ENCODE measurements around the gene ZNHIT1.
"Not testable (repeated sequence)": the region's sequence is repeated elsewhere in the genome, so short reads cannot be mapped to it uniquely, and the experiment has no call there.

Gene ZNHIT1

DNA sequence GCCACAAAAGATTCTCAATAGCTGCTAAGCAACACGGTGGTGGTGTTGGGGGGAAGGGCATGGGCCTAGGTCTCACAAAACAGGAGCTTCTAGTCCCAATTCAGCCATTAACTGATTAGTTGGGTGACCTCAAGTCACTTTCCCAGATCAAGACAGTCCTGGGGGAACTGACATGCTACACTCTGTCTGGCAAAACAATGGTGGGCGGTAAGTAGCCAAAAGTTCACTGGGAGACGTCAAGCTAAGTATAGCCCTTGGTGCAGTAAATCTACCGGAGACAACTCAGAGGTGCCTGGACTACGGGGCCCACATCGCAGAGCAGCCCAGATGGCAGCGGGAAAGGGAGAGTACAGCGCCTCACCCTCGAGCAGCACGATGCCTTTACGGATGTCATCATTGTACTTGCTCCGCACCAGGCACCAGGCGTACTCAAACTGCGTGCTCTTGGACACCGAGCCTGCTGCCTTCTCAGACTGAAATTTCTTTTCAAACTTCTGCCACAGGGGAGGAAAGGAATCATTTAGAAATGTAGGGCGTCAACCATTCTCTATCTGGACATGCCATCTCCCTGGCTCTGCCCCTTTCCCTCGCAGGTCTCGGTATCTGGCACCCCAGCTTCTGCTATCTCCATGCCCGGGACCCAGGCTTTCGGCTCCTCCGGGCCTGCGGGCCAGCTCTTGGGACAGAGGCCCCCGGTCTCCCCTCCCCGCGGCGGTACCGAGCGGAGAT, 25.8 kb downstream of the ZNHIT1 start:
- DNase-seq: no peak

DNA sequence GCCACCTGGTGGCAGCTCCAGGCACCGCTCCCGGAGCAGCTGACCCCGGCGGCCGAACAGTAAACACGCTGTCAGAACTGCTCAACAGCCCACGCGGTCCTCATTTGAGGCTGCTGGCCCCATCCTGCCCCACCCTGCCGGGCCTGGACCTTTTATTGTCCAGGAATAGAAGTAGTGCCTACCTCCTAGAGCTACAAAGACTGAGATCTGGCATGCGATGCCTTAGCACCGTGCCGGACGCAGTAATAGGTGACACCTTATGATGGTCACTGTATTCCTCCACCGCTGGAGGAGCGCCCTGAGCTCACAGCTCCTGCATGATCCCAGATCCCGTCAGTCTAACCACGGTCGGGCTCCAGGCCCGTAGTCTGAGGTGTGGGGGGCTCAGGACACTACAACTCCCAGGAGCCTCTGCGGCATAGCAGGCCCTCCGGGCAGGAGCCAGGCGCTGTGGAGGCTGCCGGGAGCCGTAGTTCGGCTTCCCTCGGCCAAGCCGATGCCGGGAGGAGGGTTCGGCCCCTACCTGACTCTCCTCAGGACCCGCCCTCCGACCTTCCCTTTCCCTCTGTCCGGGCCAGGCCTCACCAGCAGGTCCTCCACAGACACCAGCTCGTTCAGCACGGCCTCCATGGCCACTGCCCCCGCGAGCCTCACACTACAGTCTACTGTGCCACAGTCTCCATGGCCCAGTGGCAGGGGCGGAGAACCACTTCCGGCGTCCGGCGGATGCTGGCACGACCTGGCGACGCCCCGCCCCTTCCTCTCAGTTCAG, 26.6 kb downstream of the ZNHIT1 start, which contains the start of gene FIS1:
TSS of gene FIS1 (minus strand) at position 707 of the 772 bp plus-strand sequence. CDS start at position 630, 77 bp downstream.
- DNase-seq: peak; percentile 96

DNA sequence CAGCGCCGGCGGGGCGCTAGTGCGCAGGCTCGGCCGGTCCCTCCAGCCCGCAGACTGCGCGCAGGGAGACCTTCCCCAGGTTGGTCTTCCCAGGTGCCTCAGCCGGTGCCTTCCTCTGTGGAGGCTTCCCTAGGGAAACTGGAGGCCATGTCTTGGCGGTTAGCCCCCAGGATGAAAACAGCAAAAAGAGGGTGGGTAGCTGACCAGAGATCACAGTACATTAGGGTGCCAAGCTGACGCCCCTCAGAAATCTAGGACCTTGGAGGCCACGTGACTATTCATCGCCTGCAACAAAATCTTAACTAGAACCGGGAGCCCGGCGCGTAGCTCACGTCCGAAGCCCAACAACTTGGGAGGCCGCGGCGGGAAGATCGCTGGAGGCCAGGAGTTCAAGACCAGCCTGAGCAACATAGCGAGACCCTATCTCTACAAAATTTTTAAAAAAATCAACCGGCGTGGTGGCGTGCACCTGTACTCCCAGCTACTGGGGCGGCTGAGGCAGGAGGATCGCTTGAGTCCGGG, 27.2 kb downstream of the ZNHIT1 start:
- no peak for DNase-seq

DNA sequence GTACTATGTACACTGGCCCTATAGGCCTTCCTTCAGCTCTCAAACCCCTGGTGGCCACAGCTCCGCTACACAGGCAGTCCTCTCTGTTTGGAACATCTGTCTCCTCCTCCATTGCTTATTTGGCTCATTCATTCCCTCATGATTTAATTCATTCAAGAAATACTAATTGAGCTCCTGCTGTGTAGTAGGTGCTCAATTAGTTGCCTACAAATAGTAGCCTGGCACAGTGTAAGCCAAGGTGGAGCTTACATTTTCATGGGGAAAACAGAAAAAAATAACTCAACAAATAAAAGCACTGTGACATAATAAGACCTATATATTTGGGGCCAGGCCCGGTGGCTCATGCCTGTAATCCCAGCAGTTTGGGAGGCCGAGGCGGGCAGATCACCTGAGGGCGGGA, 30.3 kb downstream of the ZNHIT1 start:
- no peak for DNase-seq

DNA sequence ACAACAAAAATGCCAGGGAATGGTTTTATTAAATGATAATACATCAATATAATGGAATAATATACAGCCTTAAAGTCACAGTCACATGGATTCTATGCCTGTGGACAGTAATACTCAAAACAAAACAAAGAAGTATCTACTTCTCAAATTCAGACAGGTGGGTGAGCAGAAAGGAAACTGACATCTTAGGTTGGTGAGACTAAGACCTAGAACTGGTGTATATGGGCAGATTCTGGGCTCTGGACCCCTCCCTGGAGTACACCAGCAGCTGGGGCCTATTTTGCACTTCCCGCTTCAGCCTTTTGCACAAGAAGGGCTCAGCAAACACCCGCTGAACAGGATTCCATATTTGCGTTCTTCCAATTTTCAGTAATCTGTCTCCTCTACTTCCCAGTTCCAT, 32.4 kb downstream of the ZNHIT1 start:
- DNase-seq: no peak

DNA sequence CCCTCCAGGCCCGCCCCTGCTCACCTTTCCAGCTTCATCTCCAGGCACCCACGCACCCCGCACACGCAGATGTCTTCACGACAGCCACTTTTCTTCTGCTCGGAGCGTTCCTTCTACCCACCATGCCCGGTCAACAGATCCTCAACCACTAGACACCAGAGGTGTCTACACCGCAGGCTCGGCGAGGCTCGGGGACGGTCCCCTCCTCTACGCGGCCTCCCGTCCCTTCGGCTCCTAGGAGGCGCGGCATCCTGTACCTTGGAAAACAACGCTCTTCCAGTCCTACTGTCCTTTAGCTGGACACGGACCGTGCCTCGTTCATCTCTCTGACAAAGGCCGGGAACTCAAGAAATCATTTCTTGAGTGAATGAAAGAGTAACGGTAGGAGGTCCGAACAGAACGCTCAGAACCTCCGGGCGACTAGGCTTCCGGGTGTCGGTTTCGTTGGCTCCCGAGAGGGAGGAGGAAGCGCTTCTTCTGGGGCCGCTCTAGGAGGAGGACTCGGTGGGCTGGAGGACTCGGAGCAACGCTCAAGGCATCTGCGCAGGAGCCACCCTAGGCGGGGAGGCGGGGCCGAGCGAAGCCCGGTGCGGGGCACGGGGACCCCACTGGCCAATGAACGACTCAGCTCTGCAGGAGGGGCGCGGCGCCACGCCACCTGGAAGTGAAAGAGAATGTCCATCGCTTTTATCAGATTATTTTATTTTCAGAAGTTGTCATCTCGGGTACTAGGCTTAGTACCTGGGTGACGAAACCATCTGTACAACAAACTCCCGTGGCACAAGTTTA, 34.1 kb downstream of the ZNHIT1 start:
- peak; percentile 97 for DNase-seq

DNA sequence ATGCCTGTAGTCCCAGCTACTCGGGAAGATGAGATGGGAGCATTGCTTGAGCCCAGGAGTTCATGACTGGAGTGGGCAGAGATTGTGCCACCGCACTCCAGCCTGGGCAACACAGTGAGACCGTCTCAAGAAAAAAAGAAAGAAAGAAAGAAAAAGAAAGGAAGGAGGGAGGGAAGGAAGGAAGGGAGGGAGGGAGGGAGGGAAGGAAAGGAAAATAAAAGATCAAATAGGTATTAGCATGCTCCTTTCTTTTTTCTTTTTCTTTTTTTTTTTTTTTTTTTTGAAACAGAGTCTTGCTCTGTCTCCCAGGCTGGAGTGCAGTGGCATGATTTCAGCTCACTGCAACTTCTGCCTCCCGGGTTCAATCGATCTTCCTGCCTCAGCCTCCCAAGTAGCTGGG, 35.2 kb downstream of the ZNHIT1 start:
- DNase-seq: not testable (repeated sequence)

DNA sequence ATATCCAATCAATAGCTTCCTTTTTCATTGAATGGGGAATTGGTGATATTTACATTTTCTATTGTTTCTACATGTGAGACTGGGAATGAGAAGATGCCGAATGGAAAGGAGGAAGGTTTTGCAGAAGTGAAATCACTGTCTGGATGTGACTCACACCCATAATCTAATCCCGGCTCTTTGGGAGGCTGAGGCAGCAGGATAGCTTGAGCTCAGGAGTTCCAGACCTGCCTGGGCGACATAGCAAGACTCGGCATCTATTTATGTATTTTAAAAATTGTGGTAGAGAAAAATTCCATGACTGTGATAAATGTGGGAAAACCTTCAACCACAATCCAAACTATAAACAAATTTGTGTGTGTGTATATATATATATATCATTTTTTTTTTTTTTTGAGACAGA, 37.8 kb downstream of the ZNHIT1 start:
- DNase-seq: no peak

DNA sequence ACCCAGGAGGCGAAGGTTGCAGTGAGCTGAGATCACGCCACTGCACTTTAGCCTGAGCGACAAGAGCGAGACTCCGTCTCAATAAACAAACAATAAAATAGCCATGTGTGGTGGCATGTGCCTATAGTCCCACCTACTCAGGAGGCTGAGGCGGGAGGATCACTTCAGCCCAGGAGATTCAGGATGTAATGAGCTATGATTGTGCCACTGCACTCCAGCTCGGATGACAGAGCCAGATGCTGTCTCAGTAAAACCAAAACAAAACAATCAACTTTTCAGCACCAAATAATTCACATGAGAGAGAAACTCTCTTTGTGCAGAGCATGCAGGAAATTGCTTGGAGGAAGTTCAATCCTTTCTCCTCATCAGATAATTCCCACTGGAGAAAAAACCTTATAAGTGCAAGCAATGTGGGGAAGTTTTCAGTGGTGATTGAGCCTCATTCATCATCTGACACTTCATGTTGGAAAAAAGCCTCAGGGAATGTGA, 40.3 kb downstream of the ZNHIT1 start:
- DNase-seq: no peak

DNA sequence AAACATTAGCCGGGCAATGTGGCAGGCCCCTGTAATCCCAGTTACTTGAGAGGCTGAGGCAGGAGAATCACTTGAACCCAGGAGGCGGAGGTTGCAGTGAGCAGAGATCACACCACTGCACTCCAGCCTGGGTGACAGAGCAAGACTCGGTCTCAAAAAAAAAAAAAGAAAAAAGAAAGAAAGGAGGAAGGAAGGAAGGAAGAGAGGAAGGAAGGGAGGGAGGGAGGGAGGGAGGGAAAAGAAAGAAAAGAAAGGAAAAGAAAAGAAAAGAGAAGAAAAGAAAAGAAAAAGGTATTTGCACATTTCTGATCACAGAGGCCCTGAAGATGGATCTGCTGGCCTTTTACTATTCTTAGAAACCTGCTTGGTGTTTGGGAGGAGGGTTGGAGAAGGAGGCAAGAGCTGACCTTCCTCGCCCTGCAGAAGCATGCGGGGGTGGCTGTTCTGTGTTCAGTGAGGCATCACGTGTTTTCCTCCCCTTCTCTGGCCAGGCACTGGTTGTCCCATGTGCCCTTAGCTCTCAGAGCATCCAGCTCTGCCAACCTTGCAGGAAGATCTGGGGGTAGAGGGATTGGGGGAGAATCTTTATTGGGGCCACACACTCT, 46.2 kb downstream of the ZNHIT1 start:
- not testable (repeated sequence) for DNase-seq

DNA sequence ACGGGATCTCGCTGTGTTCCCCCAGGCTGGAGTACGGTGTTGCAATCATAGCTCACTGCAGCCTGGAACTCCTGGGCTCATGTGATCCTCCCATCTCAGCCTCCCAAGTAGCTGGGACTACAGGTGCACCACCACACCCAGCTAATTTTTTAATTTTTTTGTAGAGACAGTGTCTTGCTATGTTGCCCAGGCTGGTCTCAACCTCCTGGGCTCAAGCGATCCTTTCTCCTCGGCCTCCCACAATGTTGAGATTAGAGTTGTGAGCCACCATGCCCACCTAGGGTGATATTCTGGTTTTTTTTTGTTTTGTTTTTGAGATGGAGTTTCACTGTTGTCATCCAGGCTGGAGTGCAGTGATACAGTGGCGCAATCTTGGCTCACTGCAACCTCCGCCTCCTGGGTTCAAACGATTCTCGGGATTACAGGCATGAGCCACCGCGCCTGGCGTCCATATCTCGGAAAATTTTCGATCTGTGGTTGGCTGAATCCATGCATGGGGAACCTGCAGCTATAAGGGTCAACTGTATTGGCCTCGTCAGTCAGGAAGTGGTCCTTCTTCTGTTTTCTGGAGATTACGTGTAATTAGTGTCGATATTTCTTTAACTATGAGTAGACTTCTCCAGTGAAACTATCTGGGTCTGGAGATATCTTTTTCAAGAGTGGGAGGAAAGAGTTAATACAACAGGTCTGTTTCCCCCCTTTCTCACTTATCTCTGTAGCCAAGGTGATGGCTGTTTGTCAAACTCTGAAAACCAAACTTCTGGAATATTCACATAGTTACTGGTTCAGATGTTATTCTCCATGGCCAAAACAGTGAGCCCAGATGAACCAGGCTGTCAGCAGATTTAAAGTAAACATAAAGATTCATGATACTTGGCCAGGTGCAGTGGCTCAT, 47.9 kb downstream of the ZNHIT1 start:
- DNase-seq: no peak

DNA sequence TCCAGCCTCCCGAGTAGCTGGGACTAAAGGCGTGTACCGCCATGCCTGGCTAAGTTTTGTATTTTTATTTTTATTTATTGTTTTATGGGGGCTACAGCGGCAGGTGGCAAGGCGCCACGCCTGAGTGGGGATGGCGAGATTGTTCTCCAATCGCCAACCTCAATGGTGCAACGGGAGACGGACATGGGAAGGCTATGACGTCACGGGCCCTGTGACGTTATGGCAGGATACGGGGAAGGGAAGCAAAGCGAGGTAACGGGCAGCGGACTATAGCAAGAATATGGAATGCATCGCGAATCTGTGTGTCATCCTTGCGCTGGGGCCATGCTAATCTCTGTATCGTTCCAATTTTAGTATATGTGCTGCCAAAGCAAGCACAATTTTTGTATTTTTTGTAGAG, 51.7 kb downstream of the ZNHIT1 start:
- DNase-seq: no peak

DNA sequence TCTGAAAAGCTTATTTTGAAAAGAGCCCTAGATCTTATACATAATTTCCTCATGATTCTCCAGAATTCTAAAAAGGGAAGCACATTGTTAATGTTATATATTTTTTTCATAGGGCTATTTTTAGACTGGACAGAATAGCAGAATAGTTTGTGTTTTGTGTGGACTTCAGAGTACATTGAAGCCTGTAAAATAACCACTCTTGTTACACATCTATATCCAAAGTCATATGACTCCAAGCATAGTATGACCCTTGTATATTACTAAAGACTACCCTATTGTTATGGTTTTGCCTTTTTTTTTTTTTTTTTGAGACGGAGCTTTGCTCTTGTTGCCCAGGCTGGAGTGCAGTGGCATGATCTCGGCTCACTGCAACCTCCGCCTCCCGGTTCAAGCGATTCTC, 53.1 kb downstream of the ZNHIT1 start:
- no peak for DNase-seq

DNA sequence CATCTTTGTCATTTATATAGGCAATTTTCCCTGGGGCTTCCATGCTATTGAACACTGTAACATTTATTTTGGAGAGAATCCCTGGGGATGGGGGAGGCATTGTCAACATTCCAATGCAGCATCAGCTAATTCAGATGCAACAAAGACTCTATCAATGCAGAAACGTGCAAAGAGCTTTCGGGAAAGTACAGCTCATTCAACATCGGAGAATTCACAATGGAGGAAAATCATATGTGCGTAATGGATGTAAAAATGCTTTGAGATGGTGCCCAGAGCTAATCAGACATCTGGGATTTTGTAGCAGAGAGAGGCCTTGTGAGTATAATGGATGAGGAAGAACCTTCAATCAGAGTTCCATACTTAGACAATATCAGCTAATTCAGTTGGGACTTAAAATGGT, 55.2 kb downstream of the ZNHIT1 start:
- DNase-seq: no peak
